Thyroid gland (tissue), 4 donors: ENCODE measurements around the gene FKBP2.

Experiments used
- POLR2A ChIP-seq, 2 donors: fragments of 450-650 bp; IDR thresholded peaks; one replicate each; pipeline ENCODE4 v1.6.1; 2017; ENCODE audit warnings: antibody characterized with exemption in 2 of 2, mild to moderate bottlenecking in 2 of 2, moderate library complexity in 1 of 2
- TF ChIP-seq, protein P1 (sequence below), 6 experiments: fragments of 200-600 bp in 3 of 6; fragments of 450-650 bp in 3 of 6; sonication (generic) in 3 of 6; IDR thresholded peaks; one replicate each; pipeline ENCODE4 v1.5.1; 2016 to 2019; ENCODE audit warnings: antibody characterized with exemption in 6 of 6, mild to moderate bottlenecking in 2 of 6, inconsistent platforms in 1 of 6, moderate library complexity in 1 of 6

DNA sequence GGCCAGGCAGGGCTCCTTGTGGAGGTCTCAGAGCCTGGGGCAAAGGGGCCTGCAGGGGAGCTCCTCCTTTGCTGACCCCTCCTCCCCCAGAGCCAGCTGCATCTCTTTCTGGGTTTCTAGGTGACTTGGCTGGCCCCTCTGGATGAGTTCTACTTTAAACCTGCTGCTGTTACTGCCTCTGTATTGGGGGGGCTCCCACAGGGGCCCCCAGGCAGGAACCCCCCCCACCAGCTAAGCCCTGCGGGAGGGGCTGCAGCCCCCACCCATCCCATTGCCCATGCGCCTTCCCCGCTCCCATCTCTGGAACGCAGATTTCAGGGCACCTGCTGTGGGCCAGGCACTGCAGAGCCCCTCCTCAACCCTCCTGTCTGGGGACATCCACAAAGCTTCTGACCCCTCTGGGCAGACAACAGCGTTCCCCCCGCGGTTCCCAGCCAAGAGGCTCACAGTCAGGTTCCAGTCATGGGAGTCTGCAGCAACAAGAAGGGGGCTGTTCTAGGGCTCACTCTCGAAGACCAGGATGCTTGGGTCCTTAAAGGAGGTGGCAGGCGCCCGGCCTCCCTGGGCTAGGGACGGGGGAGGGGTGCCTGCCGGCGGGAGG, 9.6 kb downstream of the FKBP2 start:
- no peak for TF ChIP-seq POLR2A (IDR thresholded peaks at IDR 0.05)
- TF ChIP-seq, protein P1, sequence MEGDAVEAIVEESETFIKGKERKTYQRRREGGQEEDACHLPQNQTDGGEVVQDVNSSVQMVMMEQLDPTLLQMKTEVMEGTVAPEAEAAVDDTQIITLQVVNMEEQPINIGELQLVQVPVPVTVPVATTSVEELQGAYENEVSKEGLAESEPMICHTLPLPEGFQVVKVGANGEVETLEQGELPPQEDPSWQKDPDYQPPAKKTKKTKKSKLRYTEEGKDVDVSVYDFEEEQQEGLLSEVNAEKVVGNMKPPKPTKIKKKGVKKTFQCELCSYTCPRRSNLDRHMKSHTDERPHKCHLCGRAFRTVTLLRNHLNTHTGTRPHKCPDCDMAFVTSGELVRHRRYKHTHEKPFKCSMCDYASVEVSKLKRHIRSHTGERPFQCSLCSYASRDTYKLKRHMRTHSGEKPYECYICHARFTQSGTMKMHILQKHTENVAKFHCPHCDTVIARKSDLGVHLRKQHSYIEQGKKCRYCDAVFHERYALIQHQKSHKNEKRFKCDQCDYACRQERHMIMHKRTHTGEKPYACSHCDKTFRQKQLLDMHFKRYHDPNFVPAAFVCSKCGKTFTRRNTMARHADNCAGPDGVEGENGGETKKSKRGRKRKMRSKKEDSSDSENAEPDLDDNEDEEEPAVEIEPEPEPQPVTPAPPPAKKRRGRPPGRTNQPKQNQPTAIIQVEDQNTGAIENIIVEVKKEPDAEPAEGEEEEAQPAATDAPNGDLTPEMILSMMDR (IDR thresholded peaks at IDR 0.05) = no peak
